ENCODE results near the gene SPSB2.

GRCh38 chr12:6914947-6915788 lies 42.1 kb upstream of the SPSB2 start:
- no peak for TF ChIP-seq CTCF (IDR thresholded peaks at IDR 0.05)
- TF ChIP-seq POLR2A (IDR thresholded peaks at IDR 0.05) = no peak
- TF ChIP-seq POLR2AphosphoS5 (IDR thresholded peaks at IDR 0.05) = no peak
